Neuron (in vitro differentiated cells): ENCODE results near the gene GLTP.

ENCODE experiments used
- H2AFZ ChIP-seq: one replicate; pipeline ENCODE4 v1.6.1; 2013; ENCODE audit warnings: low read depth, mild to moderate bottlenecking, inconsistent platforms, low read length, moderate library complexity
- H3K27me3 ChIP-seq: one replicate; pipeline ENCODE4 v1.6.1; 2013; ENCODE audit warnings: low read length; ENCODE audit not compliant: insufficient read depth
- H3K36me3 ChIP-seq: one replicate; pipeline ENCODE4 v1.6.1; 2013; ENCODE audit warnings: low read length; ENCODE audit not compliant: insufficient read depth
- H3K4me1 ChIP-seq: one replicate; pipeline ENCODE4 v1.6.1; 2013; ENCODE audit warnings: low read length; ENCODE audit not compliant: insufficient read depth
- H3K4me3 ChIP-seq: 2 replicates; pipeline ENCODE4 v1.5.1; 2013; ENCODE audit warnings: mild to moderate bottlenecking, low read length, moderate library complexity
- H3K9me3 ChIP-seq: one replicate; pipeline ENCODE4 v1.6.1; 2013; ENCODE audit warnings: low read length

Gene GLTP

GRCh38 chr12:109840305-109841074 lies 39.9 kb downstream of the GLTP start:
- Histone ChIP-seq H3K4me1 (no peaks in the 10 kb centered on the region), H3K36me3 (no peaks in the 10 kb centered on the region), H2AFZ (no peak overlapping the region), H3K4me3 (no peak overlapping the region), H3K9me3 (no peaks in the 10 kb centered on the region), H3K27me3 (no peaks in the 10 kb centered on the region)

GRCh38 chr12:109839444-109839843 lies 40.9 kb downstream of the GLTP start:
- Histone ChIP-seq H2AFZ (no peak overlapping the region), H3K36me3 (no peaks in the 10 kb centered on the region), H3K27me3 (peaks cover 3% of the 10 kb centered on the region), H3K9me3 (no peaks in the 10 kb centered on the region), H3K4me3 (no peak overlapping the region), H3K4me1 (no peaks in the 10 kb centered on the region)

GRCh38 chr12:109836916-109837315 lies 43.4 kb downstream of the GLTP start:
- Histone ChIP-seq H3K4me3 (no peak overlapping the region), H3K9me3 (no peaks in the 10 kb centered on the region), H2AFZ (no peak overlapping the region), H3K4me1 (no peaks in the 10 kb centered on the region), H3K27me3 (peaks cover 21% of the 10 kb centered on the region), H3K36me3 (no peaks in the 10 kb centered on the region)

DNA sequence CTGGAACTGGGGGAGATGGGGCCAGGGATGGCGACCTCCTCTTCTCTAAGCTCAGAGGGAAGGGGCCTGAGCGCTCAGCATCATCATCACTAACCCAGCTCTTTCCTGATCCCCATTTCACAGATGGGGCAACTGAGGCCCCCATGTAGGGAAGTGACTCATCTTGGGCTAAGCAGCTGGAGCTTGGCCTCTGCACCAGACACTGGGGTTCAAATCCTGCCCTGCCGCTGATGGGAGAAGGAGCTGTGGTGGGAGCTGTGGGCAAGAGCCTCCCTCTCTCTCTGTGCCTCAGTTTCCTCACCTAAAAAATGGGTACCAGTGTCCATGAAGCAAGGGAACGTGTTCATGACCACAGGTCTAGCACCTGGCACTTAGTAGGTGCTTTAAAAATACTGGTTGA lies 44.5 kb downstream of the GLTP start:
- no peak overlapping the region for H3K4me3 ChIP-seq
- peaks cover 31% of the 10 kb centered on the region for H3K27me3 ChIP-seq
- H3K9me3 ChIP-seq = no peaks in the 10 kb centered on the region
- H2AFZ ChIP-seq = no peak overlapping the region
- no peaks in the 10 kb centered on the region for H3K4me1 ChIP-seq
- H3K36me3 ChIP-seq = no peaks in the 10 kb centered on the region

DNA sequence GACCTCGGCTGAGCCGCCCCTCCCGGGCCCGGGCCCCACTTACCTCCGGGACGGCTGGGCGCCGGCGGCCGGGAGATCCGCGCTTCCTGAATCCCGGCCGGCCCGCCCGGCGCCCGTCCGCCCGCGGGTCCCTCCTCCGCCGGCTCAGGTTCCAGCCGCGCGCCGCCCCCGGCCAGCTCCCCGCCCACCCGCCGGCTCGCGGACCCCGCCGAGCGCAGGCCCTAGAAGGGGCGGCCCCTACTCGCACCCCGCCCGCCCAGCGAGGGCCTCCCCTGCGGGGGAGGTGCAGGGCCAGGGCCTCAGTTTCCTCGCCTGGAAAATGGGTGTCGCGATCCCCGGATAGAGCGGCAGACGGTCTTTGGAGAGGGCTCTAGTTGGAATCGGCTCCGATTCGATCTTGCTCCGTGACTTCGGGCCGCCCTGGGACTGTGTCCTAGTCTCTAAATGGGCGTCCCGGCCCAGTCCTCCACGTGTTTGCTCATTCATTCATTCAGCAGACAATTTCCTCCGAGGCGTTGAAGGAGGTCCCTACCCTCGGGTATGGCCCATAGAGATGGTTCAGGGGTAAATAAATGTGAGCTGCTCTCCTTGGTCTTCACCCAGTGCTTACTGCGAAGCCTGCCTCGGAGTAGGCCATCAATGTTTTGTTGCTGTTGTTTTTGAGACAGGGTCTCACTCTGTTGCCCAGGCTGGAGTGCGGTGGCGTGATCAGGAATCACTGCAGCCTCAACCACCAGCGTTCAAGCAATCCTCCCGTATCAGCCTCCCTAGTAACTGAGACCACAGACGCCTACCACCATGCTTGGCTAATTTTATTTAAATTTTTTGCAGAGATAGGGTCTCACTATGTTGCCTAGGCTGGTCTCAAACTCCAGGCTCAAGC lies 46.8 kb downstream of the GLTP start, which contains the start of gene TRPV4:
TRPV4 (minus strand) TSS at position 92 of the 883 bp plus-strand sequence. CDS start 18,602 bp downstream, outside the sequence.
- Histone ChIP-seq H2AFZ (no peak within 1 kb of the TSS), H3K4me3 (no peak within 1 kb of the TSS), H3K4me1 (no peaks in the 10 kb centered on the region), H3K9me3 (no peaks in the 10 kb centered on the region), H3K36me3 (no peaks in the 10 kb centered on the region), H3K27me3 (peaks cover 38% of the 10 kb centered on the region)

DNA sequence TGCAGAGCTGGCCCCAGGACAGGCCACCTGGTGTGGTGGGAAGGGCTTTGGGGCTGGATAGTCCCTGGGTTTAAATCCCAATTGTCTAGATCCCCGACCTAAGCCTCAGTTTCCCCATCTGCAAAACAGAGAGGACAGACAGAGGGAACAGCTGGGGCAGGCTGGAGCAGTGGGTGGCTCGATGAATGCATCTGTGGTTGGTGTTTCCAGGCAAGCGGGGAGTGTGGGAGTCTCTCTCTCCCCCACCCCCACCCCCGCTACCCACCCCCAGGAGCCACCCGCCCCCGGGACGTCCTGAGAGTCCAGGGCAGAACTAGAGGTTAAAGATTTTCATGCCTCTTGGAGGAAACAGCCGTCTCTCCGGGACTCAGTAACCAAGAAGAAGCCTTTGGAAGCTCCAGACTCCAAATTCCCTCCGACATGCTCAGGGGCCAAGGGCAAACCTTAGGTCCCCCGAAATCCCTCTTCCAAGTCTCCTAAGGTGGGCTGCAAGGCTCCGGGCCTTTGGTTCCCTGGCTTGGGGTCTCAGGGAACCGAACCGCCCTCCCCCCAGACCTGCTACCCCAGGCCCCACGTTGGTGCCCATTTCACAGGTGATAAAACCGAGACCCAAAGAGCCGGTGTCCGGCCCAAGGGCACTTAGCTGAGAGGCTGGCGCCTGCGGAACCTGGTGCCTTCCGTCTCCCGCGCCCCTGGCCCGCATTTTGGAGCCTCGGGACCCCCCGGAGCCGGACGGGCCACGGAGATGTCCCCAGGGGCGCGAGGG lies 47.6 kb downstream of the GLTP start:
- Histone ChIP-seq H3K36me3 (no peaks in the 10 kb centered on the region), H3K4me1 (no peaks in the 10 kb centered on the region), H3K9me3 (no peaks in the 10 kb centered on the region), H2AFZ (no peak overlapping the region), H3K27me3 (peaks cover 38% of the 10 kb centered on the region), H3K4me3 (no peak overlapping the region)

DNA sequence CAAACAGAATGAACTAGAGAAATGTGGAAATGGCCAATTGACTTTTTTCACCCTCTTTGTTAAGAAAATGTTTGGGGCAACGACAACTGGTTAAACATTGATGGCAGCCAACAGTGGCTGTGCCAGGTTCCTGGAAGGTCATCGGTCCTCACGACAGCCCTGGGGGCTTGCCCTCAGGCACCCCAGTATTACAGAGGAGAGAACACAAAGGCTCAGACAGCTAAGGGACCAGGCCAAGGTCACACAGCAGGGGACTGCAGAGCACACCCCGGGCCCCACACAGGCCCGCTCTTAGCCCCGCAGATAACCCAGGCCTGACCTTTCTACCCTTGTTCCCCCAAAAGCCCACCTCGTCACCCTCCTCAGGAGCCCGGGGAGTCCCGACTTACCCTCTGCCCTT lies 48.4 kb downstream of the GLTP start:
- Histone ChIP-seq H3K27me3 (peaks cover 38% of the 10 kb centered on the region), H3K4me3 (no peak overlapping the region), H3K9me3 (no peaks in the 10 kb centered on the region)

GRCh38 chr12:109831365-109831764 lies 49.0 kb downstream of the GLTP start:
- Histone ChIP-seq H3K27me3 (peaks cover 38% of the 10 kb centered on the region), H3K36me3 (no peaks in the 10 kb centered on the region), H2AFZ (no peak overlapping the region), H3K4me3 (no peak overlapping the region), H3K4me1 (no peaks in the 10 kb centered on the region), H3K9me3 (no peaks in the 10 kb centered on the region)

More for the DNA sequence above, 48.4 kb downstream of the GLTP start:
- H2AFZ ChIP-seq = no peak overlapping the region
- no peaks in the 10 kb centered on the region for H3K4me1 ChIP-seq
- H3K36me3 ChIP-seq = no peaks in the 10 kb centered on the region

GRCh38 chr12:109830718-109831117 lies 49.6 kb downstream of the GLTP start:
- H2AFZ ChIP-seq = no peak overlapping the region
- no peaks in the 10 kb centered on the region for H3K36me3 ChIP-seq
- no peaks in the 10 kb centered on the region for H3K4me1 ChIP-seq
- H3K4me3 ChIP-seq = no peak overlapping the region
- no peaks in the 10 kb centered on the region for H3K9me3 ChIP-seq
- H3K27me3 ChIP-seq = peaks cover 41% of the 10 kb centered on the region

- no peaks in the 10 kb centered on the region for H3K9me3 ChIP-seq
- H2AFZ ChIP-seq = no peak overlapping the region
- H3K4me1 ChIP-seq = no peaks in the 10 kb centered on the region
- no peak overlapping the region for H3K4me3 ChIP-seq
- peaks cover 45% of the 10 kb centered on the region for H3K27me3 ChIP-seq
- H3K36me3 ChIP-seq = no peaks in the 10 kb centered on the region
Measured at GRCh38 chr12:109830267-109830666, 50.1 kb downstream of the GLTP start.

- no peaks in the 10 kb centered on the region for H3K4me1 ChIP-seq
- no peaks in the 10 kb centered on the region for H3K36me3 ChIP-seq
- H3K4me3 ChIP-seq = no peak overlapping the region
- peaks cover 44% of the 10 kb centered on the region for H3K27me3 ChIP-seq
- no peaks in the 10 kb centered on the region for H3K9me3 ChIP-seq
- no peak overlapping the region for H2AFZ ChIP-seq
Measured at GRCh38 chr12:109829667-109830066, 50.7 kb downstream of the GLTP start.

GRCh38 chr12:109828754-109829511 lies 51.4 kb downstream of the GLTP start:
- Histone ChIP-seq H2AFZ (no peak overlapping the region), H3K36me3 (no peaks in the 10 kb centered on the region), H3K4me1 (no peaks in the 10 kb centered on the region), H3K9me3 (no peaks in the 10 kb centered on the region), H3K27me3 (peaks cover 41% of the 10 kb centered on the region), H3K4me3 (no peak overlapping the region)
